Stimulated activated CD4-positive, alpha-beta T cell treated with anti-CD3 and anti-CD28 coated beads, Interleukin-12 subunit alpha, Interleukin-12 subunit beta, amount 100 ng/mL, for 48 hours (primary cell): ENCODE measurements around the gene OR2T3.
"Not testable (repeated sequence)": the region's sequence is repeated elsewhere in the genome, so short reads cannot be mapped to it uniquely, and the experiment has no call there.

ENCODE experiments used
- DNase-seq, 3 donors: peaks; one replicate each; pipeline ENCODE4 v3.0.0-alpha.2; 2020; ENCODE audit warnings: low read depth in 2 of 3, low spot score in 1 of 3

The OR2T3 gene

DNA sequence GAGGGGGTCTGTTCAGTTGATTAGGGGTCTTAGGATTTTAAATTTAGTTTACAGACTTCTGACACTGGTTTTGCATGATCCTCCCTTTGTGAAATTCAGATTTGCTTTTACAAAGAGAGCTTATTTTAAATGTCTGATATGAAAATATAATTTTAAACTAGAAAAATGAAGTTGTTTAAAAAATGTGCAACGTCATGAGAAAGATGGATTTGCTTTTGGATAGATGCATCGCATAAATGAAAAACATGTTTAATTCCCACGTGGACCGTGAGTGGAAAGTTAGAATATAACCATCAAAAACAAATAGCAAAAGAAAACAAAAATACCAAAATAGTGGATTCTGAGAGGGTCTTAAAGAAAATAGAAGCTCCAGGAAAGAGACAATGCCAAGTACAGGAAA lies 2.0 kb upstream of the OR2T3 start:
- no peak for DNase-seq

DNA sequence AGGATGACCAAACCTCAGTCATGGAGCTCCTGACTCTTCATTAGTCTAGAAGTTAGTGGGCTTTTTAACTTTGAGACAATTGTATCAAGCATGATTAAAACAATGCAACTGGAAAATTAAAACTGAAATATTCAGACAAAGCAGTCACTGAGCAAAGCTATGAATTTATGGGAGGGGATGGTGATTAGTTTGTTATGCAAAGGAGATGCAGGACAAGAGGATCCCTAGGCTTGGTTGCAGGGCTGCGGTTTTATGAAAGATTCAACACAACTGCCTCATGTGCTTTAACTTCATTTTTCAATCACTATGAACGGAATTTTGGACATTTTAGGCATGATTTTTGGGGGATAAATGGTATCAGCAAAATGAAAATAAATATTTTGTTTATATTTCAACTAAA lies 1.0 kb upstream of the OR2T3 start:
- not testable (repeated sequence) for DNase-seq

DNA sequence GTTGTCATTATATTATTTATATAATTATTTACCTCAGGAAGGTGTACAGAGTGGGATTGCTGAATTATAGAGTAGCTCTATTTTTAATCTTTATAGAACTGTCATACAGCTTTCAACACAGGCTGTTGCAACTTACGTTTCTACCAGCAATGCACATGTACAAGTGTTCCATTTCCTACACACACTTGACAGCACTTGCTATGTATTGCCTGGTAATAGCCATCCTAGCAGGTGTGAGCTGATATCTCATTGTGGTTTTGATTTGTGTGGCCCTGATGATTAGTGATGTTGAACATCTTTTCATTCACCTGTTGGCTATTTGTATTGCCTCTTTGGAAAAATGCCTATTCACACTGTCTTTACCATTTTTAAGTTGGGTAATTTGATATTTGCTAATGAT lies 2.5 kb downstream of the OR2T3 start:
- DNase-seq: not testable (repeated sequence)

DNA sequence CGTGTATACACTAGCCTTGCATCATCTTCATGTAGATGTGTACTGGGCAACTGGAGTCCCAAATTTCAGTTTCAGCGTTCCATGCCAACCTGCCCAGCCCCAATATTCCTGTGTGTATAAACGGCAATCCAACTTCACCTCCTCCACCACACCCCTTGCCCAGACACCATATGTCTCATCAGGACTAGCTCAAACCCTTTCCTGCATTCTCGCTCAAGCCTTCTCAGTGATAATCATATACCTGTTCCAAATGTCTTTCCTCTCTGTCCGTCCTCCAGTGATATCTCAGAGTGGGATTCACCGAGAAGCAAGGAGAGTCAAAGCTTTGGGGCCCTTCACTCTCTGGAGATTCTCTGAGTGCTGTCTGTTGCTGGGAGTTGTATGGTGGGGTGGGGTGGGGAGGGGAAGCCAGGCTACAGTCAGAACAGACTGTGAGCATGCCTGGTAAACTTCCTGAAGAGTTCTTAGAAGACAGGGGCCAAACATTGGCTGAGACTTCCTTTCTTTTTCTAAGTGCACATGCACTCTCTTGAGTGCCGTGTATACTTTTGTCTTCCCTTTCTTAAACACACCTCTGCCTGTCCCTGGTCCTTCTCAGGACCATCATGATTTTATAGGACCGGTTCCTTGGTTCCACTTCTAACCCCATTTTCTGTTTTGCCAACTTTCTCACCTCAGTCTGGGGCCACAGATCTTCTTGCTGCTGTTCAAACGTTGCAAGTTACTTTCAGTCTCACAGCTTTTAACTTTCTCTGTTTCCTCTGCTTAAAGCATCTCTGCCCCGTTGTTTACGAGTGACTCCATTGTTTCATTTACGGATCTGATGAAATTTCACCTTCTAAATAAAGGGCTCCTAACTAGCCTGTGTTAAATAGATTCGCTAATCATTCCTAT lies 8.8 kb downstream of the OR2T3 start:
- DNase-seq: peak in 1 of 3 donors; percentile 6

DNA sequence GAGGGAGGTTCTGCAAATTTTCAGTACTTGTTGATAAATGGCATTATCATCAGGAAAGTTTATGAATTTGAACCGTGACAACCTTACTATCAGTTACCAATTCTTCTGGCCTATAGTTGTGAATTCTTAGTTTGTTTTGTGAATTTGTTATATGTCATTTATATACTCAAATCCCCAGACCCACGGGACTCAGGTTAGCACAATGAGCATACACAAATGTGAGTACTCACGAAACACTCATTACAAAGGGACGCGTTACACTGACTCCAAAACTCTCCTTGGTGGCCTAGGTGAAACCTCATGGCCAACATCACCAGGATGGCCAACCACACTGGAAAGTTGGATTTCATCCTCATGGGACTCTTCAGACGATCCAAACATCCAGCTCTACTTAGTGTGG lies 15.1 kb downstream of the OR2T3 start, which contains the start of gene OR2T5:
Gene OR2T5 (plus strand): TSS at position 301 of the 400 bp plus-strand sequence. CDS start 0 bp downstream, at position 301.
- not testable (repeated sequence) for DNase-seq

DNA sequence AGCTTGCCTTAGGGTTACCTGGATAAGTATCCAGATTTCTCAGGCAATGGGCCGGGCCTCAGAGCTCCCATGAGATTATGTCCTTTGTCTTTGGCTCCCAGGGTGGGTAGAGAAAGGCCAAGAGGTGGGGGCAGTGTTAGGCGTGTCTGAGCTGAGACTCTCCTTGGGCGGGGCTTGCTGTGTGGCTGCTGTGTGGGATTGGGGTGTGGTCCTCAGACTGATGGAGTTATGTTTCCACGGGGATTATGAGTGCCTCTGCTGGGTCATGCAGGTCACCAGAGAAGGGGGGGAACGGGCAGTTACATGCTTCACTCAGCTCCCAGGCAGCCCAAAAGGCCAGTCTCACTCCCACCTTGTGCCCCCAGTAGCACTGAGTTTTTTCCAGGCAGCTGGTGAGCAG lies 23.5 kb downstream of the OR2T3 start:
- not testable (repeated sequence) for DNase-seq

DNA sequence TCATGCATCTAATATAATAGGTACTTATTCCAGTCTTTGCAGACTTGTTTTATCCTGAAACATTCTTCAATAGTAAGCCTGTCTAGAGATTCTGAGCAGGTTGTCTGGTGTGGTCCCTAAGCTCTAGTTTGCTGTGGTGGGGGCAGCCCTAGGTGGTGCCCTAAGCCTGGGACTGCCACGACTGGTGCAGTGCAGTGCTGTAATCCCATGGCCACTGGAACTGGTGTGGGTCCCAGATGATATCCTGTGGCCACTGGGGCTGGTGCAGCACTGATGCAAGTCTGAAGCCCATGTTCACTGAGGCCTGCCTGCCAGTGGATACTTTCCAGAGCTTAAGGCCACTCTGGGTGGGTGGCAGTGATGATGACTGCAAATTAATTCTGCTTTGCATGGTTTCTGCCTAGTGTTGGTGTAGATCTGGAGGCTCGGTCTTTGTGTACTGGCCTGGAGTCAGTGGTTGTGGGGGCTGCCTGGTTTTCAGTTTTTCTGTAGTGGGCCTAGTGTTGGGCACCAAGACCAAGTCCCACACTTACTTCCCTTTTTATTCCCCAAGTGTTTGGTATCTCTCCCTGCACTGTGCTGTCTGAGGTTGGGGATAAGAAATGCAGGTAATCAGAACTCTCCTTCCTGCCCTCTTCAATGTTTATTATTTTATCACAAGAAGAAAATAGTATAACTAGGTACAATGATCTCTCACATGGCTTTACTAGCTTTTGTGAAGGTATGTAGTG lies 27.3 kb downstream of the OR2T3 start:
- DNase-seq: not testable (repeated sequence)

DNA sequence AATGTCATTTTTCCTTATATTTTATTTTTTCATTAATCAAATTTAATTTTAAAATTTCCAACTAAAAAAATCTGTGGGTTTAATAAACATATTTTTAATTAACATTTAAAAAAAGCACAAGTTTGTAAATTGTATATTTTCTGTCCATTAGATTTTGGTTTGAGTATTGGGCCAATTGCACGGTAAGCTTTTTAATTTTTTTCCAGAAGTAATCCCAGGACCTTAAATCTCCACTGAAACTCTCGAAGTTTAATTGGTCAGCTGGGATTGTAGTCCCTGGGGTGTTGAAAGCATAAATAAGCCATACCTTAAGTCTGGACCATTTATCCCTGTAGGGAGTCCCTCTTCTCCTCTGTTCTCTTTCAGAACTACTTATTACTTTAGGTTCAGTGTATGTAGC lies 34.6 kb downstream of the OR2T3 start, which contains the start of gene OR2G6:
Gene OR2G6 (plus strand): TSS at position 301 of the 400 bp plus-strand sequence. CDS start 13,574 bp downstream, outside the sequence.
- DNase-seq: not testable (repeated sequence)

DNA sequence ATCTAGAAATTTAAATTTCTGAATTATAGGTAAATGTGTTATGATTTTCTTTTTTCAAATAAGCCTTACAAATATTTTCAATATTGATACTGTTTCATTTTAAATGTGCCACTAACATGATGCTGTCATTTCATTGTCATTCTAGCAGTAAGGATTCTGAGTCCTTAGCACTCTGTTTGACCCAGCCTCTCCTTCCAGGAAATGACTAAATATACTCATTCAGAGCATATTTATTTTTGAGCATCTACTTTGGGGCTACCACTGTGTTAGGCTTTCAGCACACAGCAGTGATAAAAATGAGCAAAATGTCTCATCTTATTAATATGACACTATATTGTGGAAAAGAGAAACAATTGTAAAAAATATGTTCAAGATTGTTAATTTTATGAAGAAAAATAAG lies 37.1 kb downstream of the OR2T3 start:
- DNase-seq: not testable (repeated sequence)

DNA sequence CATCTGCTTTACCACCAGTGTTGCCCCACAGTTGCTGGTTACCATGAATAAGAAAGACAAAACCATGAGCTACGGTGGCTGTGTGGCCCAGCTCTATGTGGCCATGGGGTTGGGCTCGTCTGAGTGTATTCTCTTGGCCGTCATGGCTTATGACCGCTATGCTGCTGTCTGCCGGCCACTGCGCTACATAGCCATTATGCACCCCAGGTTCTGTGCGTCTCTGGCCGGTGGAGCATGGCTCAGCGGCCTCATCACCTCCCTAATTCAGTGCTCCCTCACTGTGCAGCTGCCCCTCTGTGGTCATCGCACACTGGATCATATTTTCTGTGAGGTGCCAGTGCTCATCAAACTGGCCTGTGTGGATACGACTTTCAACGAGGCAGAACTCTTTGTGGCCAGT lies 48.7 kb downstream of the OR2T3 start:
- DNase-seq: no peak
